LNCaP clone FGC (cell line): Measurements from ENCODE around the gene TENT4A.

ENCODE experiments used
- DNase-seq: peaks from one replicate; pipeline ENCODE4 v3.0.0-alpha.2; 2011; ENCODE audit warnings: low read depth
- H3K4me3 ChIP-seq: 2 replicates; pipeline ENCODE4 v1.5.1; 2011; ENCODE audit warnings: mild to moderate bottlenecking, low read depth, low read length, control low read depth
- TF ChIP-seq, protein P1 (sequence below): IDR thresholded peaks from 2 replicates; pipeline ENCODE4 v1.5.1; 2012; ENCODE audit warnings: mild to moderate bottlenecking; ENCODE audit not compliant: control insufficient read depth, insufficient read depth; ENCODE audit errors: extremely low read depth

The TENT4A gene

GRCh38 chr5:6754766-6755165 lies 41.5 kb downstream of the TENT4A start:
- no peak for DNase-seq
- TF ChIP-seq, protein P1, sequence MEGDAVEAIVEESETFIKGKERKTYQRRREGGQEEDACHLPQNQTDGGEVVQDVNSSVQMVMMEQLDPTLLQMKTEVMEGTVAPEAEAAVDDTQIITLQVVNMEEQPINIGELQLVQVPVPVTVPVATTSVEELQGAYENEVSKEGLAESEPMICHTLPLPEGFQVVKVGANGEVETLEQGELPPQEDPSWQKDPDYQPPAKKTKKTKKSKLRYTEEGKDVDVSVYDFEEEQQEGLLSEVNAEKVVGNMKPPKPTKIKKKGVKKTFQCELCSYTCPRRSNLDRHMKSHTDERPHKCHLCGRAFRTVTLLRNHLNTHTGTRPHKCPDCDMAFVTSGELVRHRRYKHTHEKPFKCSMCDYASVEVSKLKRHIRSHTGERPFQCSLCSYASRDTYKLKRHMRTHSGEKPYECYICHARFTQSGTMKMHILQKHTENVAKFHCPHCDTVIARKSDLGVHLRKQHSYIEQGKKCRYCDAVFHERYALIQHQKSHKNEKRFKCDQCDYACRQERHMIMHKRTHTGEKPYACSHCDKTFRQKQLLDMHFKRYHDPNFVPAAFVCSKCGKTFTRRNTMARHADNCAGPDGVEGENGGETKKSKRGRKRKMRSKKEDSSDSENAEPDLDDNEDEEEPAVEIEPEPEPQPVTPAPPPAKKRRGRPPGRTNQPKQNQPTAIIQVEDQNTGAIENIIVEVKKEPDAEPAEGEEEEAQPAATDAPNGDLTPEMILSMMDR, result no peak
- no peak overlapping the region for H3K4me3 ChIP-seq

DNA sequence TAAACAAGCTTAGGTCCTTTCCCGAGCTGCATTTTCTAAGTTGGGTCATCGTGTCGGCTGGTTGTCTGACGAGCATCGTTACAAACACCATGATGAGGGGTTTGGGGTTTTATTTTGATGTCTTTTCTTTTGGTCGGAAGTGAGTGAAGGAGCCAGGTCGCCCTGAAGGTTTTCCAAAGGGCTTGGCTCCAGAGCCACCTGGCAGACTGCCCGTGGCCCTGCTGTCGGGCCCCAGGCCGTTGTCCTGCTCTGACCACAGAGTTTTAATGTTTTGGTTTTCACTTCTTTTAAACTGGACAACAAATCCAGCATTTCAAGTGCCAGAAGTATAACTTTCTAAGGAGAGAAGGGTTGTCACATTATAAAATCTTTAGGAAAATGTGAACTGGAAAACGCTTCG lies 42.3 kb downstream of the TENT4A start:
- TF ChIP-seq, protein P1, result no peak
- no peak overlapping the region for H3K4me3 ChIP-seq
- no peak for DNase-seq

- TF ChIP-seq, protein P1, result no peak
- no peak for DNase-seq
Observed at GRCh38 chr5:6755941-6756340, 42.7 kb downstream of the TENT4A start.

GRCh38 chr5:6757414-6757969 lies 44.3 kb downstream of the TENT4A start:
- no peak for DNase-seq
- no peak overlapping the region for H3K4me3 ChIP-seq
- TF ChIP-seq, protein P1, result no peak

More at GRCh38 chr5:6755941-6756340, 42.7 kb downstream of the TENT4A start:
- no peak overlapping the region for H3K4me3 ChIP-seq

DNA sequence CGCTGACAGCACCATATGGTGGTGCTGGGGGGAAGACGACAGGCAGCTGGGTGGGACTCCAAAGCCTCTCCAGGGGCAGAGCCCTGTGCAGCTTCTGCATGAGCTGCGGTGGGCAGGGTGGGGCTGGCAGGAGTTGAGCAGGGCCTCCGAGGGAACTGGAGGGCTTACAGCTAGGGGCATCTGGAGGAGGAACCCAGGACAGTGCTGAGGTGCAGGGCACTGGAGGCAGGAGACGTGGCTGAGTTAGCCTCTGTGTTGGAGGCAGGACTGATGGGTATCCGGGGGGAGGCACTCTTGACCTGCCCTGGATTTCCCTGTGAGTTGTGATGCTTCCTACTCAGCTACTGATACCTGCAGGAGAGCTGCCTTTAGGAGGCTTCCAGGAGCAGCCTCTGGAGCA lies 45.0 kb downstream of the TENT4A start:
- DNase-seq, result no peak
- no peak overlapping the region for H3K4me3 ChIP-seq
- TF ChIP-seq, protein P1, result no peak

DNA sequence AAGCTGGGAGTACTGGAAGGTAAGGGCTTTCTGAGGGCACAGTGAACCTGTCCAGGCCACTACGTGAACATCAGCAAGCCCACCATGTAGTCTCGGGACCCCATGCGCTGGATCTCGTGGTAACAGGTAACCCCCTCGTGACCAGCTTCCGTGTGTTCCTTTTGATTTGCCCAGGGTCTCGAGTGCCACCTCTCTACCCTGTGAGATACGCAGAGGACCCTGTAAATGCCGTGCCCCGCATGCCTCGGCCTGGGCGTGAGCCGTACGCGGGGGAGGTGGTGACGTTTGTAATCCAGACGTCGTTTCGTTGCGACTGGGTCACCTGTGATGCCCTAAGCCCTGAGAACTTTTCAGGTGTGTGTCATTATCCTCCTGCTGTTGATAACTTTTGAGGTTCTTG lies 45.5 kb downstream of the TENT4A start:
- DNase-seq, result no peak
- TF ChIP-seq, protein P1, result no peak
- no peak overlapping the region for H3K4me3 ChIP-seq

- no peak for DNase-seq
- no peak overlapping the region for H3K4me3 ChIP-seq
- TF ChIP-seq, protein P1, result no peak
Observed at GRCh38 chr5:6759401-6759800, 46.2 kb downstream of the TENT4A start.
